ENCODE results near the gene PROC. TPM values are rescaled to one million over a fixed set of nuclear protein-coding genes. Genes with fewer than 3 reads are reported as not detected.
A peak's percentile ranks its signal among the peaks of the same experiment; 100 is the strongest.

Gene PROC
- total and polyA plus RNA-seq, 5 experiments from 2014 or later, result not detected

- Mint-ChIP-seq H3K9me3 (peaks cover 0 to 2% (median 0%) of the 10 kb centered on the region in 9 donors), H3K27ac (peak overlapping the region in 9 of 10 donors; percentile 56 to 98 (median 90)), H3K36me3 (peaks cover 0 to 8% (median 8%) of the 10 kb centered on the region in 3 donors), H3K4me1 (peaks cover 41 to 84% (median 77%) of the 10 kb centered on the region in 4 donors), H3K27me3 (no peaks in the 10 kb centered on the region), H3K4me3 (peak overlapping the region; percentile 86 to 95 (median 90))
- no peak for DNase-seq
- no peak for ATAC-seq
- POLR2A ChIA-PET, result no interaction called here
Measured at GRCh38 chr2:127386246-127386645, 32.0 kb upstream of the PROC start.

GRCh38 chr2:127386764-127387654 lies 31.2 kb upstream of the PROC start:
- peaks cover 41 to 82% (median 70%) of the 10 kb centered on the region in 4 donors for H3K4me1 Mint-ChIP-seq
- peaks cover 0 to 2% (median 0%) of the 10 kb centered on the region in 9 donors for H3K9me3 Mint-ChIP-seq
- POLR2A ChIA-PET, result interaction anchor here (0.6 to 1.1 kb wide), 6 partner anchors 8 to 141 kb away, joined by 3 to 5 read pairs (median 4); no protein-coding TSS in a partner anchor
- H3K4me3 Mint-ChIP-seq, result peak overlapping the region; percentile 86 to 95 (median 90)
- H3K27ac Mint-ChIP-seq, result peak overlapping the region; percentile 71 to 98 (median 94)
- DNase-seq (peak; percentile 72 to 93 (median 84)), ATAC-seq (peak; percentile 67 to 72)
- peaks cover 0 to 8% (median 8%) of the 10 kb centered on the region in 3 donors for H3K36me3 Mint-ChIP-seq
- no peaks in the 10 kb centered on the region for H3K27me3 Mint-ChIP-seq

GRCh38 chr2:127387655-127388422 lies 30.4 kb upstream of the PROC start, which contains the start of gene MAP3K2:
TSS of gene MAP3K2 (minus strand) at chr2:127387975. CDS start at chr2:127343129, 44,846 bp downstream.
- Mint-ChIP-seq H3K27me3 (no peaks in the 10 kb centered on the region), H3K4me1 (peaks cover 38 to 77% (median 65%) of the 10 kb centered on the region in 4 donors), H3K9me3 (peaks cover 0 to 2% (median 0%) of the 10 kb centered on the region in 9 donors), H3K36me3 (peaks cover 0 to 8% (median 6%) of the 10 kb centered on the region in 3 donors), H3K4me3 (peak within 1 kb of the TSS; percentile 86 to 95 (median 91)), H3K27ac (peak within 1 kb of the TSS; percentile 98 to 100 (median 99))
- ATAC-seq (peak; percentile 78), DNase-seq (peak; percentile 85 to 100 (median 94))
- POLR2A ChIA-PET, result interaction anchor here (0.6 to 1.5 kb wide), 12 partner anchors 9 to 140 kb away, joined by 3 to 13 read pairs (median 4); partner anchors contain the start of genes ERCC3 and IWS1

GRCh38 chr2:127388423-127389164 lies 29.6 kb upstream of the PROC start:
- ATAC-seq (peak; percentile 14 to 16), DNase-seq (no peak)
- peaks cover 32 to 70% (median 58%) of the 10 kb centered on the region in 4 donors for H3K4me1 Mint-ChIP-seq
- peaks cover 0 to 6% (median 5%) of the 10 kb centered on the region in 3 donors for H3K36me3 Mint-ChIP-seq
- H3K9me3 Mint-ChIP-seq, result peaks cover 0 to 2% (median 0%) of the 10 kb centered on the region in 9 donors
- H3K27ac Mint-ChIP-seq, result peak overlapping the region; percentile 98 to 100 (median 99)
- no peaks in the 10 kb centered on the region for H3K27me3 Mint-ChIP-seq
- H3K4me3 Mint-ChIP-seq, result peak overlapping the region; percentile 81 to 93 (median 90)
- POLR2A ChIA-PET, result interaction anchor here (0.6 to 1.5 kb wide), 8 partner anchors 12 to 138 kb away, joined by 3 to 13 read pairs (median 4); partner anchors contain the start of genes ERCC3 and IWS1

- peak overlapping the region in 9 of 10 donors; percentile 57 to 91 (median 74) for H3K4me3 Mint-ChIP-seq
- peaks cover 29 to 61% (median 49%) of the 10 kb centered on the region in 4 donors for H3K4me1 Mint-ChIP-seq
- POLR2A ChIA-PET, result interaction anchor here (0.6 to 1.9 kb wide), 3 partner anchors 17 to 26 kb away, joined by 3 to 8 read pairs (median 3); no protein-coding TSS in a partner anchor
- H3K9me3 Mint-ChIP-seq, result peaks cover 0 to 2% (median 0%) of the 10 kb centered on the region in 9 donors
- H3K36me3 Mint-ChIP-seq, result peaks cover 0 to 2% (median under 1%) of the 10 kb centered on the region in 3 donors
- H3K27me3 Mint-ChIP-seq, result no peaks in the 10 kb centered on the region
- peak; percentile 4 to 11 for ATAC-seq
- peak overlapping the region; percentile 98 to 100 (median 99) for H3K27ac Mint-ChIP-seq
- peak in 5 of 10 donors; percentile 8 to 64 (median 52) for DNase-seq
Measured at GRCh38 chr2:127389778-127390435, 28.3 kb upstream of the PROC start.

- Mint-ChIP-seq H3K36me3 (peaks cover 0 to 2% (median under 1%) of the 10 kb centered on the region in 3 donors), H3K27me3 (no peaks in the 10 kb centered on the region), H3K27ac (peak overlapping the region in 3 of 10 donors; percentile 42 to 63 (median 44)), H3K4me1 (peaks cover 18 to 40% (median 28%) of the 10 kb centered on the region in 4 donors), H3K4me3 (no peak overlapping the region), H3K9me3 (peaks cover 0 to under 1% (median 0%) of the 10 kb centered on the region in 9 donors)
- no peak for DNase-seq
- no peak for ATAC-seq
- POLR2A ChIA-PET, result no interaction called here
Measured at GRCh38 chr2:127392133-127392827, 25.9 kb upstream of the PROC start.

GRCh38 chr2:127392828-127393578 lies 25.2 kb upstream of the PROC start:
- Mint-ChIP-seq H3K27me3 (no peaks in the 10 kb centered on the region), H3K4me3 (no peak overlapping the region), H3K27ac (peak overlapping the region in 1 of 10 donors; percentile 42), H3K36me3 (peaks cover 0 to 5% (median 2%) of the 10 kb centered on the region in 3 donors), H3K4me1 (peaks cover 17 to 40% (median 28%) of the 10 kb centered on the region in 4 donors), H3K9me3 (no peaks in the 10 kb centered on the region)
- DNase-seq (no peak), ATAC-seq (no peak)
- POLR2A ChIA-PET, result no interaction called here

- no peak for DNase-seq
- peaks cover 0 to 5% (median 2%) of the 10 kb centered on the region in 3 donors for H3K36me3 Mint-ChIP-seq
- no peaks in the 10 kb centered on the region for H3K9me3 Mint-ChIP-seq
- POLR2A ChIA-PET, result no interaction called here
- no peaks in the 10 kb centered on the region for H3K27me3 Mint-ChIP-seq
- no peak for ATAC-seq
- H3K27ac Mint-ChIP-seq, result no peak overlapping the region
- H3K4me3 Mint-ChIP-seq, result no peak overlapping the region
- H3K4me1 Mint-ChIP-seq, result peaks cover 8 to 30% (median 14%) of the 10 kb centered on the region in 4 donors
Measured at GRCh38 chr2:127394492-127394891, 23.7 kb upstream of the PROC start.

- Mint-ChIP-seq H3K36me3 (peaks cover 0 to 5% (median 2%) of the 10 kb centered on the region in 3 donors), H3K27ac (no peak overlapping the region), H3K4me3 (no peak overlapping the region), H3K9me3 (no peaks in the 10 kb centered on the region), H3K27me3 (no peaks in the 10 kb centered on the region), H3K4me1 (peaks cover 0 to 5% (median 0%) of the 10 kb centered on the region in 4 donors)
- DNase-seq (no peak), ATAC-seq (no peak)
- POLR2A ChIA-PET, result no interaction called here
Measured at GRCh38 chr2:127397568-127398238, 20.5 kb upstream of the PROC start.

GRCh38 chr2:127398239-127398590 lies 20.0 kb upstream of the PROC start:
- peaks cover 0 to 1% (median 0%) of the 10 kb centered on the region in 5 donors for H3K27me3 Mint-ChIP-seq
- DNase-seq (no peak), ATAC-seq (peak in 1 of 2 donors; percentile 42)
- POLR2A ChIA-PET, result no interaction called here
- H3K4me3 Mint-ChIP-seq, result no peak overlapping the region
- H3K9me3 Mint-ChIP-seq, result no peaks in the 10 kb centered on the region
- peak overlapping the region in 1 of 10 donors; percentile 19 for H3K27ac Mint-ChIP-seq
- H3K36me3 Mint-ChIP-seq, result peaks cover 0 to 5% (median 2%) of the 10 kb centered on the region in 3 donors
- peaks cover 0 to 5% (median 0%) of the 10 kb centered on the region in 4 donors for H3K4me1 Mint-ChIP-seq
